Gastrocnemius medialis (tissue), 4 donors: ENCODE results near the gene NSF. TPM values are rescaled to one million over a fixed set of nuclear protein-coding genes. Genes with fewer than 3 reads are reported as not detected.
"Not testable (repeated sequence)": the region's sequence is repeated elsewhere in the genome, so short reads cannot be mapped to it uniquely, and the experiment has no call there.

Source experiments
- ATAC-seq, 2 donors: fragments of 150-250 bp; one replicate each; pipeline ENCODE4 v1.9.1; 2016
- DNase-seq, 2 donors: peaks; one replicate each; pipeline ENCODE4 v3.0.0-alpha.2; 2019
- H3K27ac ChIP-seq, 4 donors: fragments of 200-600 bp; sonication (generic); 1 replicate in 1 of 4; 2 replicates in 3 of 4; pipeline ENCODE4 v1.5.1; 2016 to 2018; ENCODE audit warnings: mild to moderate bottlenecking in 2 of 4, moderate library complexity in 1 of 4
- H3K27me3 ChIP-seq, 3 donors: fragments of 200-600 bp; sonication (generic) in 2 of 3; 1 replicate in 1 of 3; 2 replicates in 2 of 3; pipeline versions ENCODE4 v1.5.1 to v1.6.0; 2016 to 2019; ENCODE audit warnings: mild to moderate bottlenecking in 1 of 3, moderate library complexity in 1 of 3
- H3K36me3 ChIP-seq, 2 donors: fragments of 200-600 bp; sonication (generic) in 1 of 2; one replicate each; pipeline ENCODE4 v1.5.1; 2017 to 2018
- H3K4me1 ChIP-seq, 2 donors: fragments of 200-600 bp; sonication (generic) in 1 of 2; one replicate each; pipeline ENCODE4 v1.5.1; 2016 to 2017; ENCODE audit warnings: mild to moderate bottlenecking in 2 of 2
- H3K4me3 ChIP-seq, 4 donors: fragments of 200-600 bp; sonication (generic) in 3 of 4; 1 replicate in 1 of 4; 2 replicates in 3 of 4; pipeline ENCODE4 v1.5.1; 2016 to 2019; ENCODE audit warnings: mild to moderate bottlenecking in 2 of 4
- H3K9me3 ChIP-seq, 3 donors: fragments of 200-600 bp; sonication (generic) in 2 of 3; 1 replicate in 1 of 3; 2 replicates in 2 of 3; pipeline ENCODE4 v1.5.1; 2016 to 2019
- POLR2A ChIP-seq, 2 donors: fragments of 450-650 bp; IDR thresholded peaks; one replicate each; pipeline ENCODE4 v1.6.1; 2017; ENCODE audit warnings: antibody characterized with exemption in 2 of 2, mild to moderate bottlenecking in 2 of 2, moderate library complexity in 2 of 2
- in situ Hi-C, 4 donors: fragments of 200-750 bp; cut with MboI; loops; one replicate each; pipeline versions ENCODE4 v1.15.0 to v1.8.0; 2017; ENCODE audit warnings: low sequenced_read_pairs in 4 of 4
- intact Hi-C: fragments of 100-400 bp; cut with DNase I; formaldehyde crosslinking; loops from one replicate; pipeline ENCODE4 v1.15.1; 2023; ENCODE audit warnings: low total_unique reads
- total RNA-seq, 4 donors: library from RNA; depleted of rRNA; stranded (reverse); fragments of >200 nt; gene quantifications; one replicate each; pipeline versions ENCODE4 v1.1.0 to v1.2.3, GENCODE V29; 2016
- TF ChIP-seq, protein P1 (sequence below), 5 experiments: fragments of 450-650 bp in 3 of 5; fragments of 200-600 bp in 2 of 5; sonication (generic) in 2 of 5; IDR thresholded peaks in 4 of 5; conservative IDR thresholded peaks in 1 of 5; 1 replicate in 4 of 5; 2 replicates in 1 of 5; pipeline ENCODE4 v1.5.1; 2016 to 2019; ENCODE audit warnings: antibody characterized with exemption in 5 of 5, mild to moderate bottlenecking in 3 of 5, moderate library complexity in 3 of 5

NSF gene
- total RNA-seq, 4 donors from 2014 or later, result 24.5 to 67.0 (median 42.5) TPM

- no peak for DNase-seq
- in situ Hi-C loops, result no loop called here
- Histone ChIP-seq H3K27me3 (peaks cover 9 to 11% (median 11%) of the 10 kb centered on the region in 3 donors), H3K4me1 (peaks cover 0 to 4% of the 10 kb centered on the region in 2 donors), H3K27ac (no peak overlapping the region), H3K36me3 (no peaks in the 10 kb centered on the region), H3K4me3 (no peak overlapping the region), H3K9me3 (no peaks in the 10 kb centered on the region)
- intact Hi-C loops, result no loop called here
- ATAC-seq, result no peak
- TF ChIP-seq, protein P1, sequence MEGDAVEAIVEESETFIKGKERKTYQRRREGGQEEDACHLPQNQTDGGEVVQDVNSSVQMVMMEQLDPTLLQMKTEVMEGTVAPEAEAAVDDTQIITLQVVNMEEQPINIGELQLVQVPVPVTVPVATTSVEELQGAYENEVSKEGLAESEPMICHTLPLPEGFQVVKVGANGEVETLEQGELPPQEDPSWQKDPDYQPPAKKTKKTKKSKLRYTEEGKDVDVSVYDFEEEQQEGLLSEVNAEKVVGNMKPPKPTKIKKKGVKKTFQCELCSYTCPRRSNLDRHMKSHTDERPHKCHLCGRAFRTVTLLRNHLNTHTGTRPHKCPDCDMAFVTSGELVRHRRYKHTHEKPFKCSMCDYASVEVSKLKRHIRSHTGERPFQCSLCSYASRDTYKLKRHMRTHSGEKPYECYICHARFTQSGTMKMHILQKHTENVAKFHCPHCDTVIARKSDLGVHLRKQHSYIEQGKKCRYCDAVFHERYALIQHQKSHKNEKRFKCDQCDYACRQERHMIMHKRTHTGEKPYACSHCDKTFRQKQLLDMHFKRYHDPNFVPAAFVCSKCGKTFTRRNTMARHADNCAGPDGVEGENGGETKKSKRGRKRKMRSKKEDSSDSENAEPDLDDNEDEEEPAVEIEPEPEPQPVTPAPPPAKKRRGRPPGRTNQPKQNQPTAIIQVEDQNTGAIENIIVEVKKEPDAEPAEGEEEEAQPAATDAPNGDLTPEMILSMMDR (IDR thresholded peaks at IDR 0.05 in 4 of 5, conservative IDR thresholded peaks at IDR 0.05 in 1 of 5), result no peak
- no peak for TF ChIP-seq POLR2A (IDR thresholded peaks at IDR 0.05)
Observed at GRCh38 chr17:46765453-46765852, 175.0 kb downstream of the NSF start.

DNA sequence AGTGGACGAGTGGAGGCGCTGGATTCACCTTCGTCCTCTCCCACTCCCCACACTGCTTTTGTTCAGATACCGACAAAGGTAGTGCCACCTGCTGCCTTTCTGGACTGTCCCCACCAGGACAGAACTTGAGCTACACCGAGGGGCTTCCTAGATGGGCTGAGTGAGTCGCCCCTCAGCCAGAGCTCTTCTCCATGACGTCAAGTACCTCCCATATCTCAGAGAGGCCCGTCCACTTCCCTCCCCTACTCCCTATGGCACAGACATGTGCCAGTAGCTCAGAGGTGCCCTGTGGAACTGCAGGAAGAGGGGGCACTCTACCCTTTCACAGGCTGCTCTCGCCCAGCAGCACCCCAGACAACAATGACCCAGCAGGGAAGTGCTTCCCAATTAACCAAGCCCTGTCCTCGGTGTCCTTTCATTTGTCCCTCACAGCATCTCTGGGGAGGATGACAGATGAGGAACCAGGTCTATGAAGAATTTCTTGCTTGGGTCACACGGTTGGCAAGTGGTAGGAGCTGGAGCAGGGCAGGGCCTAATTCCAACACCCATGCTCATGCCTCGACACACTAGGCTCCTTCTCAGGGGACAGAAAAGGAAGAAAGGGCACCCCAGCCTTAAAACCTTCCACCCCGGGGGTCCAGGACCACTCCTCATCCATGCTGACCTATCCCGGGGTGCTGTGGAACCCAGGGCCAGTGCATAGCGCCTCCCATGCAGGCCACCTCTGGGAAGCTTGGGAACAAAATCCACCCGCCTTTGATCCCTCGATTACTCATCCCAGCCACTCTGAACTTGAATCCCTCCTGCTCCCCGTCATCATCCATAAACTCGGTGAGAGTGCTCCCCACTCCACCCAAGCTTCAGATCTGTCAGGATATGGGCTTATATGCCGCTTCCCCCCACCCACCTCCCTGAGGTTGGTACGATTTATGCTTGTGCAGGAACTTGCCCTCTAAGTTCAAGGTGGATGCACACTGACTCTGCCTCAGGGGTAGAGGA lies 176.3 kb downstream of the NSF start:
- H3K27ac ChIP-seq, result no peak overlapping the region
- ATAC-seq (no peak), DNase-seq (no peak)
- peaks cover 0 to 4% of the 10 kb centered on the region in 2 donors for H3K4me1 ChIP-seq
- intact Hi-C loops (no loop called here), in situ Hi-C loops (no loop called here)
- H3K27me3 ChIP-seq, result peaks cover 15 to 17% (median 17%) of the 10 kb centered on the region in 3 donors
- TF ChIP-seq, protein P1 (IDR thresholded peaks at IDR 0.05 in 4 of 5, conservative IDR thresholded peaks at IDR 0.05 in 1 of 5), result no peak
- TF ChIP-seq POLR2A (IDR thresholded peaks at IDR 0.05), result no peak
- H3K4me3 ChIP-seq, result no peak overlapping the region
- H3K36me3 ChIP-seq, result no peaks in the 10 kb centered on the region
- no peaks in the 10 kb centered on the region for H3K9me3 ChIP-seq

- ATAC-seq (no peak), DNase-seq (no peak)
- peaks cover 23 to 33% (median 24%) of the 10 kb centered on the region in 3 donors for H3K27me3 ChIP-seq
- H3K36me3 ChIP-seq, result no peaks in the 10 kb centered on the region
- TF ChIP-seq, protein P1 (IDR thresholded peaks at IDR 0.05 in 4 of 5, conservative IDR thresholded peaks at IDR 0.05 in 1 of 5), result no peak
- TF ChIP-seq POLR2A (IDR thresholded peaks at IDR 0.05), result no peak
- no peak overlapping the region for H3K4me3 ChIP-seq
- no peak overlapping the region for H3K27ac ChIP-seq
- intact Hi-C loops, result no loop called here
- peaks cover 5 to 8% of the 10 kb centered on the region in 2 donors for H3K4me1 ChIP-seq
- no peaks in the 10 kb centered on the region for H3K9me3 ChIP-seq
- in situ Hi-C loops, result no loop called here
Observed at GRCh38 chr17:46768540-46768870, 178.0 kb downstream of the NSF start.

GRCh38 chr17:46768896-46769295 lies 178.4 kb downstream of the NSF start:
- H3K9me3 ChIP-seq, DNase-seq, H3K36me3 ChIP-seq, H3K4me1 ChIP-seq, H3K4me3 ChIP-seq, intact Hi-C loops, in situ Hi-C loops, ATAC-seq, H3K27ac ChIP-seq: not testable (repeated sequence)
- peaks cover 23 to 34% (median 24%) of the 10 kb centered on the region in 3 donors for H3K27me3 ChIP-seq
